Fibroblast of pulmonary artery (primary cell): ENCODE results near the gene ASCL2.

Experiments used
- DNase-seq: peaks from one replicate; pipeline ENCODE4 v3.0.0-alpha.2; 2010; ENCODE audit warnings: low read depth
- H3K4me3 ChIP-seq: replicated peaks from 2 replicates; pipeline ENCODE4 v1.5.1; 2011; ENCODE audit warnings: low read depth, mild to moderate bottlenecking, control low read depth, low read length, moderate library complexity
- CTCF ChIP-seq: IDR thresholded peaks from 2 replicates; pipeline ENCODE4 v1.5.1; 2011; ENCODE audit warnings: mild to moderate bottlenecking, control low read depth, low read length, inconsistent platforms; ENCODE audit errors: missing control alignments

Gene ASCL2

GRCh38 chr11:2265854-2266585 lies 4.4 kb downstream of the ASCL2 start:
- no peak for TF ChIP-seq CTCF
- DNase-seq = no peak
- H3K4me3 ChIP-seq = no peak overlapping the region

GRCh38 chr11:2265396-2265795 lies 5.0 kb downstream of the ASCL2 start:
- no peak overlapping the region for H3K4me3 ChIP-seq
- no peak for TF ChIP-seq CTCF
- no peak for DNase-seq

- H3K4me3 ChIP-seq = no peak overlapping the region
- TF ChIP-seq CTCF = no peak
- DNase-seq = no peak
Measured at GRCh38 chr11:2264366-2265053, 5.9 kb downstream of the ASCL2 start.

- TF ChIP-seq CTCF = no peak
- no peak for DNase-seq
- no peak overlapping the region for H3K4me3 ChIP-seq
Measured at GRCh38 chr11:2263724-2264360, 6.5 kb downstream of the ASCL2 start.

- no peak for DNase-seq
- TF ChIP-seq CTCF = no peak
- no peak overlapping the region for H3K4me3 ChIP-seq
Measured at GRCh38 chr11:2263071-2263565, 7.3 kb downstream of the ASCL2 start.

GRCh38 chr11:2262301-2263070 lies 7.9 kb downstream of the ASCL2 start:
- DNase-seq = no peak
- no peak overlapping the region for H3K4me3 ChIP-seq

More at GRCh38 chr11:2262301-2263070, 7.9 kb downstream of the ASCL2 start:
- TF ChIP-seq CTCF = no peak
